Neural cell (in vitro differentiated cells): ENCODE results near the gene NFYB. TPM values are rescaled to one million over a fixed set of nuclear protein-coding genes. Genes with fewer than 3 reads are reported as not detected.
"Not testable (repeated sequence)": the region's sequence is repeated elsewhere in the genome, so short reads cannot be mapped to it uniquely, and the experiment has no call there.

Source experiments
- H2AFZ ChIP-seq: fragments of 200-600, 300-800 bp; sonication (generic), shearing (Covaris generic); 2 replicates; pipeline ENCODE4 v1.6.0; 2014; ENCODE audit warnings: low read depth, mild to moderate bottlenecking, antibody characterized with exemption, low read length, moderate library complexity
- H3F3A ChIP-seq: fragments of 200-600 bp; shearing (Covaris generic); 2 replicates; pipeline ENCODE4 v1.6.1; 2016; ENCODE audit warnings: mild to moderate bottlenecking, moderate library complexity, mixed read lengths, antibody characterized with exemption, low read length; ENCODE audit not compliant: insufficient read depth, poor library complexity, severe bottlenecking
- H3K27ac ChIP-seq: fragments of 200-600, 300-800 bp; sonication (generic), shearing (Covaris generic); 2 replicates; pipeline ENCODE4 v1.5.1; 2014; ENCODE audit warnings: mild to moderate bottlenecking, low read length, moderate library complexity
- H3K27me3 ChIP-seq: fragments of 300-800, 200-600 bp; sonication (generic), shearing (Covaris generic); 2 replicates; pipeline ENCODE4 v1.6.0; 2014; ENCODE audit warnings: mild to moderate bottlenecking, low read depth, low read length, moderate library complexity; ENCODE audit not compliant: insufficient read depth
- H3K36me3 ChIP-seq: fragments of 300-800, 200-600 bp; sonication (generic), shearing (Covaris generic); 2 replicates; pipeline ENCODE4 v1.5.1; 2014; ENCODE audit warnings: mild to moderate bottlenecking, antibody characterized with exemption, low read length, moderate library complexity; ENCODE audit not compliant: insufficient read depth
- H3K4me2 ChIP-seq: fragments of 300-800, 200-600 bp; sonication (generic), shearing (Covaris generic); 2 replicates; pipeline ENCODE4 v1.6.0; 2014; ENCODE audit warnings: mild to moderate bottlenecking, low read length
- H3K4me3 ChIP-seq: fragments of 300-800, 200-600 bp; sonication (generic), shearing (Covaris generic); 2 replicates; pipeline ENCODE4 v1.5.1; 2014; ENCODE audit warnings: mild to moderate bottlenecking, low read length, moderate library complexity
- H3K79me2 ChIP-seq: fragments of 200-600 bp; shearing (Covaris generic); replicated peaks from 2 replicates; pipeline ENCODE4 v1.6.0; 2014; ENCODE audit warnings: mild to moderate bottlenecking, low read length, moderate library complexity; ENCODE audit not compliant: insufficient read depth
- H3K9ac ChIP-seq: fragments of 300-800, 200-600 bp; sonication (generic), shearing (Covaris generic); 2 replicates; pipeline ENCODE4 v1.6.1; 2016; ENCODE audit warnings: mild to moderate bottlenecking, low read length, mixed read lengths
- H3K9me2 ChIP-seq: fragments of 200-600 bp; shearing (Covaris generic); 2 replicates; pipeline ENCODE4 v1.6.1; 2016; ENCODE audit warnings: mild to moderate bottlenecking, low read length, mixed read lengths; ENCODE audit not compliant: insufficient read depth
- H3K9me3 ChIP-seq: fragments of 200-600, 300-800 bp; sonication (generic), shearing (Covaris generic); 2 replicates; pipeline ENCODE4 v1.6.1; 2016; ENCODE audit warnings: mild to moderate bottlenecking, mixed run types, low read length, moderate library complexity, mixed read lengths
- H4K20me1 ChIP-seq: fragments of 200-600 bp; shearing (Covaris generic); 2 replicates; pipeline ENCODE4 v1.6.1; 2016; ENCODE audit warnings: mild to moderate bottlenecking, mixed run types; ENCODE audit not compliant: insufficient read depth
- EP300 ChIP-seq: fragments of 450-650 bp; conservative IDR thresholded peaks from 2 replicates; pipeline ENCODE4 v1.6.1; 2014; ENCODE audit warnings: antibody characterized with exemption, mild to moderate bottlenecking, moderate library complexity; ENCODE audit not compliant: poor library complexity, severe bottlenecking
- EZH2 ChIP-seq: fragments of 200-600, 300-800 bp; shearing (Covaris generic), sonication (generic); IDR thresholded peaks from 2 replicates; pipeline ENCODE4 v1.6.1; 2014; ENCODE audit warnings: antibody characterized with exemption, low read length, borderline replicate concordance, mild to moderate bottlenecking; ENCODE audit not compliant: insufficient read depth, poor library complexity, severe bottlenecking
- MXI1 ChIP-seq: fragments of 450-650 bp; conservative IDR thresholded peaks from 2 replicates; pipeline ENCODE4 v1.6.1; 2014; ENCODE audit warnings: antibody characterized with exemption, mild to moderate bottlenecking; ENCODE audit not compliant: poor library complexity, severe bottlenecking
- POLR2AphosphoS5 ChIP-seq: IDR thresholded peaks from 2 replicates; pipeline ENCODE4 v1.6.1; 2012
- RAD21 ChIP-seq: fragments of 450-650 bp; conservative IDR thresholded peaks from 2 replicates; pipeline ENCODE4 v1.6.1; 2014; ENCODE audit warnings: antibody characterized with exemption, mild to moderate bottlenecking, moderate library complexity
- SMC3 ChIP-seq: fragments of 450-650 bp; conservative IDR thresholded peaks from 2 replicates; pipeline ENCODE4 v1.6.1; 2014; ENCODE audit warnings: antibody characterized with exemption, mild to moderate bottlenecking, moderate library complexity; ENCODE audit not compliant: poor library complexity
- TAF1 ChIP-seq: IDR thresholded peaks from 2 replicates; pipeline ENCODE4 v1.6.1; 2012; ENCODE audit warnings: low read depth
- polyA plus RNA-seq: library from polyadenylated mRNA; depleted of rRNA; stranded (reverse); fragments of >200 nt; gene quantifications from 2 replicates; pipeline ENCODE4 v1.2.3, GENCODE V29; 2014
- TF ChIP-seq, protein P1 (sequence below): IDR thresholded peaks from 2 replicates; pipeline ENCODE4 v1.6.1; 2012; ENCODE audit warnings: borderline replicate concordance
- TF ChIP-seq, protein P2 (sequence below): fragments of 450-650 bp; IDR thresholded peaks from 2 replicates; pipeline ENCODE4 v1.5.1; 2014; ENCODE audit warnings: antibody characterized with exemption, mild to moderate bottlenecking, moderate library complexity; ENCODE audit not compliant: poor library complexity, severe bottlenecking

Gene NFYB
- polyA plus RNA-seq, 1 donor from 2014 or later, result 60.8 TPM

DNA sequence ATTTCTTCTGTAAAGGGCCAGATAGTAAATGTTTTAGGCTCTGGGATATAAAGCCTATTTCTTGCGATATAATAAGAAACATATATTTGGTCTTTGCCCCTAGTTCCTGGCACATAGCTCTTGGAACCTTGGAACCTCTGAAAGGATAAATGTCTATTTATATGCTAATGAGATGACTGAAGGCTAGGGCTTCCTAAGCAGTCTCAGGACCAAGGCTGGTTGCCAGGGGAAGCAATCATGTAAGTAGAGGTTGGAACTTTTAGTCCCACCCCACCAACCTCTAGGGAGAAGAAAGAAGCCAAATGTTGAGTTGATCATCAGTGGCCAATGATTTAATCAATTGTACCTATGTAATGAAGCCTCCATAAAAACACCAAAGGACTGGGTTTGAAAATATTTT lies 26.6 kb upstream of the NFYB start:
- Histone ChIP-seq H3K4me2 (no peak overlapping the region), H4K20me1 (no peaks in the 10 kb centered on the region), H3F3A (no peaks in the 10 kb centered on the region), H2AFZ (no peak overlapping the region), H3K9me3 (no peaks in the 10 kb centered on the region), H3K4me3 (no peak overlapping the region), H3K36me3 (no peaks in the 10 kb centered on the region), H3K79me2 (no peaks in the 10 kb centered on the region), H3K27ac (no peak overlapping the region), H3K27me3 (no peaks in the 10 kb centered on the region), H3K9ac (no peak overlapping the region), H3K9me2 (no peaks in the 10 kb centered on the region)
- TF ChIP-seq POLR2AphosphoS5 (no peak), EP300 (no peak), SMC3 (no peak), RAD21 (no peak)
- TF ChIP-seq, protein P1, sequence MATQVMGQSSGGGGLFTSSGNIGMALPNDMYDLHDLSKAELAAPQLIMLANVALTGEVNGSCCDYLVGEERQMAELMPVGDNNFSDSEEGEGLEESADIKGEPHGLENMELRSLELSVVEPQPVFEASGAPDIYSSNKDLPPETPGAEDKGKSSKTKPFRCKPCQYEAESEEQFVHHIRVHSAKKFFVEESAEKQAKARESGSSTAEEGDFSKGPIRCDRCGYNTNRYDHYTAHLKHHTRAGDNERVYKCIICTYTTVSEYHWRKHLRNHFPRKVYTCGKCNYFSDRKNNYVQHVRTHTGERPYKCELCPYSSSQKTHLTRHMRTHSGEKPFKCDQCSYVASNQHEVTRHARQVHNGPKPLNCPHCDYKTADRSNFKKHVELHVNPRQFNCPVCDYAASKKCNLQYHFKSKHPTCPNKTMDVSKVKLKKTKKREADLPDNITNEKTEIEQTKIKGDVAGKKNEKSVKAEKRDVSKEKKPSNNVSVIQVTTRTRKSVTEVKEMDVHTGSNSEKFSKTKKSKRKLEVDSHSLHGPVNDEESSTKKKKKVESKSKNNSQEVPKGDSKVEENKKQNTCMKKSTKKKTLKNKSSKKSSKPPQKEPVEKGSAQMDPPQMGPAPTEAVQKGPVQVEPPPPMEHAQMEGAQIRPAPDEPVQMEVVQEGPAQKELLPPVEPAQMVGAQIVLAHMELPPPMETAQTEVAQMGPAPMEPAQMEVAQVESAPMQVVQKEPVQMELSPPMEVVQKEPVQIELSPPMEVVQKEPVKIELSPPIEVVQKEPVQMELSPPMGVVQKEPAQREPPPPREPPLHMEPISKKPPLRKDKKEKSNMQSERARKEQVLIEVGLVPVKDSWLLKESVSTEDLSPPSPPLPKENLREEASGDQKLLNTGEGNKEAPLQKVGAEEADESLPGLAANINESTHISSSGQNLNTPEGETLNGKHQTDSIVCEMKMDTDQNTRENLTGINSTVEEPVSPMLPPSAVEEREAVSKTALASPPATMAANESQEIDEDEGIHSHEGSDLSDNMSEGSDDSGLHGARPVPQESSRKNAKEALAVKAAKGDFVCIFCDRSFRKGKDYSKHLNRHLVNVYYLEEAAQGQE, result no peak
- TF ChIP-seq, protein P2, sequence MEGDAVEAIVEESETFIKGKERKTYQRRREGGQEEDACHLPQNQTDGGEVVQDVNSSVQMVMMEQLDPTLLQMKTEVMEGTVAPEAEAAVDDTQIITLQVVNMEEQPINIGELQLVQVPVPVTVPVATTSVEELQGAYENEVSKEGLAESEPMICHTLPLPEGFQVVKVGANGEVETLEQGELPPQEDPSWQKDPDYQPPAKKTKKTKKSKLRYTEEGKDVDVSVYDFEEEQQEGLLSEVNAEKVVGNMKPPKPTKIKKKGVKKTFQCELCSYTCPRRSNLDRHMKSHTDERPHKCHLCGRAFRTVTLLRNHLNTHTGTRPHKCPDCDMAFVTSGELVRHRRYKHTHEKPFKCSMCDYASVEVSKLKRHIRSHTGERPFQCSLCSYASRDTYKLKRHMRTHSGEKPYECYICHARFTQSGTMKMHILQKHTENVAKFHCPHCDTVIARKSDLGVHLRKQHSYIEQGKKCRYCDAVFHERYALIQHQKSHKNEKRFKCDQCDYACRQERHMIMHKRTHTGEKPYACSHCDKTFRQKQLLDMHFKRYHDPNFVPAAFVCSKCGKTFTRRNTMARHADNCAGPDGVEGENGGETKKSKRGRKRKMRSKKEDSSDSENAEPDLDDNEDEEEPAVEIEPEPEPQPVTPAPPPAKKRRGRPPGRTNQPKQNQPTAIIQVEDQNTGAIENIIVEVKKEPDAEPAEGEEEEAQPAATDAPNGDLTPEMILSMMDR, result no peak

DNA sequence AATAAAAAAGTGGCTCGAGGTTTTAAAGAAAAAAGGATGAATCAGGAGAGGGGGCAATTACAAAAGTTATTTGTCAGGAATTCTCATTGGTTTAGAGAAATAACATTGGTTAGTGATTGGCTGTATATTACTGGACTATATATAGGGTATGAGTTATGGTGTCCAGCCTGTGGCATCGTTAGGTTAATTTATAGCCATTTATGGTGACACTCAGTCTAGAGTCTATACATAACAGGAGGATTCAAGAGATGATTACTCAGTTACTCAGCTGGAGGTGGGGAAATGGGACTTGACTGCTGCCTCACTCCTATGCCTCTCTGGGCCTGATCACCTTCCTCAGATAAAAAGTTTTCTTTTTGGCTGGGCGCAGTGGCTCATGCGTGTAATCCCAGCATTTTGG lies 25.6 kb upstream of the NFYB start:
- Histone ChIP-seq H3K79me2 (no peaks in the 10 kb centered on the region), H3K27me3 (no peaks in the 10 kb centered on the region), H3K9me3 (no peaks in the 10 kb centered on the region), H4K20me1 (no peaks in the 10 kb centered on the region), H3F3A (no peaks in the 10 kb centered on the region), H3K27ac (no peak overlapping the region), H3K4me2 (no peak overlapping the region), H2AFZ (no peak overlapping the region), H3K9me2 (no peaks in the 10 kb centered on the region), H3K4me3 (no peak overlapping the region), H3K9ac (no peak overlapping the region), H3K36me3 (no peaks in the 10 kb centered on the region)
- TF ChIP-seq EP300 (no peak), TAF1 (no peak), MXI1 (no peak), RAD21 (no peak), SMC3 (no peak), POLR2AphosphoS5 (no peak), EZH2 (no peak)
- TF ChIP-seq, protein P2, result no peak
- TF ChIP-seq, protein P1, result no peak

DNA sequence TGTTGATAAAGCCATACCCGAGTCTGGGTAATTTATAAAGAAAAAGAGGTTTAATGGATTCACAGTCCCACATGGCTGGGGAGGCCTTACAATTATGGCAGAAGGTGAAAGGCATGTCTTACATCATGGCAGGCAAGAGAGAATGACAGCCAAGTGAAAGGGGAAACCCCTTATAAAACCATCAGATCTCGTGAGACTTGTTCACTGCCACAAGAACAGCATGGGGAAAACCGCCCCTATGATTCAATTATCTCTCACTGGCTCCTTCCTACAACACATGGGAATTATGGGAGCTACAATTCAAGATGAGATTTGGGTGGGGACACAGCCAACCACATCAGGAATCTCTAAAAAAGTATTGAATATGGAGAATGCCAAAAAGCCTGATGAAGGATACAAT lies 25.0 kb upstream of the NFYB start:
- H3F3A ChIP-seq, H3K9me2 ChIP-seq: not testable (repeated sequence)

More for the DNA sequence above, 25.0 kb upstream of the NFYB start:
- H3K79me2 ChIP-seq, H3K4me3 ChIP-seq, H3K4me2 ChIP-seq, H2AFZ ChIP-seq, H3K27me3 ChIP-seq, H3K9me3 ChIP-seq, H3K9ac ChIP-seq, H3K36me3 ChIP-seq, H3K27ac ChIP-seq, H4K20me1 ChIP-seq: not testable (repeated sequence)
